Type B pancreatic cell (in vitro differentiated cells): ENCODE measurements around the gene WDR5B. TPM values are rescaled to one million over a fixed set of nuclear protein-coding genes. Genes with fewer than 3 reads are reported as not detected.

Source experiments
- DNase-seq: peaks from one replicate; pipeline ENCODE4 v3.0.0; 2021; ENCODE audit warnings: mixed read lengths; ENCODE audit not compliant: unreplicated experiment; ENCODE audit errors: extremely low spot score
- H3K27ac Mint-ChIP-seq: 2 replicates; pipeline ENCODE4 v1.8.0; 2021; ENCODE audit warnings: mild to moderate bottlenecking, mixed read lengths
- H3K27me3 Mint-ChIP-seq: 2 replicates; pipeline ENCODE4 v1.8.0; 2021; ENCODE audit warnings: mixed read lengths
- H3K36me3 Mint-ChIP-seq: 2 replicates; pipeline ENCODE4 v1.8.0; 2021; ENCODE audit warnings: mixed read lengths
- H3K4me1 Mint-ChIP-seq: one replicate; pipeline ENCODE4 v1.8.0; 2021; ENCODE audit warnings: mixed read lengths; ENCODE audit not compliant: unreplicated experiment
- H3K4me3 Mint-ChIP-seq: 2 replicates; pipeline ENCODE4 v1.8.0; 2021; ENCODE audit warnings: mild to moderate bottlenecking, mixed read lengths
- H3K9me3 Mint-ChIP-seq: 2 replicates; pipeline ENCODE4 v1.8.0; 2021; ENCODE audit warnings: mixed read lengths
- CTCF ChIP-seq: fragments of 200-600 bp; sonication (generic); conservative IDR thresholded peaks from 2 replicates; pipeline ENCODE4 v1.5.0; 2021; ENCODE audit warnings: antibody characterized with exemption, mild to moderate bottlenecking
- total RNA-seq: library from RNA; stranded (reverse); gene quantifications from 2 replicates; pipeline ENCODE4 v1.2.1, GENCODE V29; 2021; ENCODE audit warnings: low replicate concordance

Gene WDR5B
- total RNA-seq, 1 donor from 2014 or later, result 8.2 TPM

- Mint-ChIP-seq H3K4me1 (peaks cover 5% of the 10 kb centered on the region), H3K4me3 (no peak overlapping the region)
These were observed 6.4 kb downstream of the WDR5B start for GRCh38 chr3:122409446-122409845.

GRCh38 chr3:122407946-122408345 is 7.9 kb downstream of the WDR5B start:
- H3K36me3 Mint-ChIP-seq, result peaks cover 13% of the 10 kb centered on the region
- H3K27ac Mint-ChIP-seq, result no peak overlapping the region
- H3K4me1 Mint-ChIP-seq, result no peaks in the 10 kb centered on the region
- no peak for TF ChIP-seq CTCF
- no peak for DNase-seq
- no peaks in the 10 kb centered on the region for H3K27me3 Mint-ChIP-seq
- H3K4me3 Mint-ChIP-seq, result no peak overlapping the region
- no peaks in the 10 kb centered on the region for H3K9me3 Mint-ChIP-seq

More at GRCh38 chr3:122409446-122409845, 6.4 kb downstream of the WDR5B start:
- Mint-ChIP-seq H3K36me3 (peaks cover 9% of the 10 kb centered on the region), H3K27ac (no peak overlapping the region), H3K9me3 (no peaks in the 10 kb centered on the region), H3K27me3 (no peaks in the 10 kb centered on the region)
- TF ChIP-seq CTCF, result no peak
- no peak for DNase-seq

- Mint-ChIP-seq H3K4me1 (no peaks in the 10 kb centered on the region), H3K4me3 (no peak overlapping the region), H3K27ac (no peak overlapping the region), H3K36me3 (peaks cover 13% of the 10 kb centered on the region), H3K9me3 (no peaks in the 10 kb centered on the region), H3K27me3 (no peaks in the 10 kb centered on the region)
- TF ChIP-seq CTCF, result no peak
- DNase-seq, result no peak
These were observed 9.7 kb downstream of the WDR5B start for GRCh38 chr3:122406198-122406597.

DNA sequence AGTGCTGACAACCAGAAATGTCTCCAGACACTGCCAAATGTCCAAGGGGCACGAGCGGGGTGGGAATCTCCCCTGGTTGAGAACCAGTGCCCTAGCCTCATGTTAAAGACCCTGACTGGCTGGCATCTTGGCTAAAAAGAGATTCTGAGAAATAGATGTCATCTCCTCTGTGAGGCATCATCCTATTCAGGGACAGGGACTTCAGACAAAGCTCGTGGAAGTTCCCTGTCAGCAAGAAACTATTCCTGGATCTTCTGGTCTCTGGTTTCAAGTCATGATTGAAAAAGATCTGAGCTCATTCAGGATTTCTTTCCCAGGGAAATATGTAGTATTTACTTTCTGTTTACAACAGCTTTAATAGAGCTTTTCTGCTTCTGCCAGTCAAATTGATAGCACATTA is 10.8 kb downstream of the WDR5B start:
- no peak for TF ChIP-seq CTCF
- H3K4me1 Mint-ChIP-seq, result no peaks in the 10 kb centered on the region
- H3K27ac Mint-ChIP-seq, result no peak overlapping the region
- H3K4me3 Mint-ChIP-seq, result no peak overlapping the region
- DNase-seq, result no peak
- H3K36me3 Mint-ChIP-seq, result peaks cover 9% of the 10 kb centered on the region
- H3K27me3 Mint-ChIP-seq, result no peaks in the 10 kb centered on the region
- no peaks in the 10 kb centered on the region for H3K9me3 Mint-ChIP-seq

DNA sequence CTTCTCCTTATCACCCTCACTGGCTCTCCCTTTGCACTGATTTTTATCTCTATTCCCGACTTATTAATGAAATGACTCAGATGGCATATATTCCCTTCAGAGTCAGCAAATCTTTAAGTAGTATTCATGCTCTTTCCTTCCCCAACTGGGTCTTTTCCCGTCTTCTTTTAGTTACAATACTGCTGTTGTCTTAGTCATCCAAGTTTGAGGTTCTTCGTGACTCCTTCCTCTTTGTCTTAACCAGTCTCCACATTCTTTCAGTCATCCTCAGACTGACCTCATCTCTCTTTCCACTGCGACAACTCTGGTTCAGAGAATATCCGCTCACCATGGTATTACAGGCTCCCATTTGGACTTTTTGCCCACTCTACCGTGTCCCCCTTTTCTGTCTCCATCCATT is 12.4 kb downstream of the WDR5B start:
- no peaks in the 10 kb centered on the region for H3K27me3 Mint-ChIP-seq

More for the DNA sequence above, 12.4 kb downstream of the WDR5B start:
- Mint-ChIP-seq H3K27ac (no peak overlapping the region), H3K4me1 (no peaks in the 10 kb centered on the region), H3K4me3 (no peak overlapping the region), H3K36me3 (peaks cover 9% of the 10 kb centered on the region), H3K9me3 (no peaks in the 10 kb centered on the region)
- no peak for DNase-seq
- no peak for TF ChIP-seq CTCF
